HG02623 (cell line): ENCODE data around the gene GALNT10.

Source experiments
- ATAC-seq: cut with Tn5 transposase; IDR thresholded peaks from one replicate; pipeline ENCODE4 v1.9.1; 2021; ENCODE audit warnings: moderate library complexity; ENCODE audit not compliant: unreplicated experiment

Gene GALNT10

GRCh38 chr5:154422298-154422697, 231.8 kb downstream of the GALNT10 start:
- ATAC-seq, result no peak

GRCh38 chr5:154428208-154428607, 237.7 kb downstream of the GALNT10 start:
- no peak for ATAC-seq

- no peak for ATAC-seq
Observed at GRCh38 chr5:154429341-154429740, 238.8 kb downstream of the GALNT10 start.

- no peak for ATAC-seq
Observed at GRCh38 chr5:154430466-154430865, 239.9 kb downstream of the GALNT10 start.

- ATAC-seq, result no peak
Observed at GRCh38 chr5:154430961-154431630, 240.6 kb downstream of the GALNT10 start.

GRCh38 chr5:154435226-154435625, 244.7 kb downstream of the GALNT10 start:
- ATAC-seq, result no peak

GRCh38 chr5:154437281-154437965, 246.9 kb downstream of the GALNT10 start:
- ATAC-seq, result no peak

GRCh38 chr5:154440540-154440939, 250.0 kb downstream of the GALNT10 start:
- ATAC-seq, result no peak

- ATAC-seq, result no peak
Observed at GRCh38 chr5:154442801-154443200, 252.3 kb downstream of the GALNT10 start.

- no peak for ATAC-seq
Observed at GRCh38 chr5:154444556-154445421, 254.3 kb downstream of the GALNT10 start.

- peak; percentile 92 for ATAC-seq
Observed at GRCh38 chr5:154445422-154446194, 255.1 kb downstream of the GALNT10 start, which contains the start of gene SAP30L. TSS of gene SAP30L (plus strand) at chr5:154445997. CDS start at chr5:154446605, 608 bp downstream.

GRCh38 chr5:154446195-154447088, 255.9 kb downstream of the GALNT10 start:
- peak; percentile 14 for ATAC-seq

GRCh38 chr5:154447089-154447725, 256.7 kb downstream of the GALNT10 start:
- ATAC-seq, result no peak

GRCh38 chr5:154449786-154450185, 259.3 kb downstream of the GALNT10 start:
- no peak for ATAC-seq

GRCh38 chr5:154451957-154452356, 261.4 kb downstream of the GALNT10 start:
- ATAC-seq, result no peak

GRCh38 chr5:154455585-154455984, 265.1 kb downstream of the GALNT10 start:
- no peak for ATAC-seq

- ATAC-seq, result no peak
Observed at GRCh38 chr5:154456540-154456939, 266.0 kb downstream of the GALNT10 start.

GRCh38 chr5:154459015-154459414, 268.5 kb downstream of the GALNT10 start:
- ATAC-seq, result no peak

- ATAC-seq, result no peak
Observed at GRCh38 chr5:154460172-154460571, 269.6 kb downstream of the GALNT10 start.
